CD4-positive, alpha-beta T cell treated with Interleukin-6 at 100 ng/mL for 8 hours (primary cell): ENCODE results near the gene TAOK1.
"Not testable (repeated sequence)": the region's sequence is repeated elsewhere in the genome, so short reads cannot be mapped to it uniquely, and the experiment has no call there.

Experiments used
- DNase-seq: peaks from one replicate; pipeline ENCODE4 v3.0.0-alpha.2; 2020; ENCODE audit warnings: mixed read lengths, low spot score

Gene TAOK1

GRCh38 chr17:29445844-29446243 is 55.7 kb downstream of the TAOK1 start:
- no peak for DNase-seq

- no peak for DNase-seq
These were observed 59.9 kb downstream of the TAOK1 start for GRCh38 chr17:29449865-29450671.

- DNase-seq, result no peak
These were observed 61.1 kb downstream of the TAOK1 start for GRCh38 chr17:29451121-29451742.

- no peak for DNase-seq
These were observed 67.9 kb downstream of the TAOK1 start for GRCh38 chr17:29458066-29458465.

GRCh38 chr17:29461483-29462206 is 71.5 kb downstream of the TAOK1 start:
- no peak for DNase-seq

- DNase-seq, result no peak
These were observed 79.1 kb downstream of the TAOK1 start for GRCh38 chr17:29469276-29469675.

- not testable (repeated sequence) for DNase-seq
These were observed 83.3 kb downstream of the TAOK1 start for GRCh38 chr17:29473437-29473836.

- DNase-seq, result no peak
These were observed 84.1 kb downstream of the TAOK1 start for GRCh38 chr17:29474297-29474696.

- DNase-seq, result no peak
These were observed 85.7 kb downstream of the TAOK1 start for GRCh38 chr17:29475891-29476290.

- not testable (repeated sequence) for DNase-seq
These were observed 90.2 kb downstream of the TAOK1 start for GRCh38 chr17:29480249-29480928.

- DNase-seq, result no peak
These were observed 93.3 kb downstream of the TAOK1 start for GRCh38 chr17:29483503-29483902.

- no peak for DNase-seq
These were observed 104.8 kb downstream of the TAOK1 start for GRCh38 chr17:29495011-29495410.

- DNase-seq, result no peak
These were observed 114.5 kb downstream of the TAOK1 start for GRCh38 chr17:29504711-29505110.

GRCh38 chr17:29505836-29506235 is 115.7 kb downstream of the TAOK1 start:
- DNase-seq, result no peak

- no peak for DNase-seq
These were observed 120.8 kb downstream of the TAOK1 start for GRCh38 chr17:29510953-29511352.

GRCh38 chr17:29514792-29515191 is 124.6 kb downstream of the TAOK1 start:
- no peak for DNase-seq

GRCh38 chr17:29518359-29518758 is 128.2 kb downstream of the TAOK1 start:
- DNase-seq, result no peak

- no peak for DNase-seq
These were observed 134.5 kb downstream of the TAOK1 start for GRCh38 chr17:29524692-29525091.

GRCh38 chr17:29526322-29526721 is 136.2 kb downstream of the TAOK1 start:
- DNase-seq, result no peak

- DNase-seq, result no peak
These were observed 143.8 kb downstream of the TAOK1 start for GRCh38 chr17:29533976-29534375.

GRCh38 chr17:29544066-29544465 is 153.9 kb downstream of the TAOK1 start:
- no peak for DNase-seq

- DNase-seq, result no peak
These were observed 155.9 kb downstream of the TAOK1 start for GRCh38 chr17:29546085-29546484.
